Jurkat, Clone E6-1 (cell line): ENCODE measurements around the gene SETD9.

Experiments
- DNase-seq: peaks from one replicate; pipeline ENCODE4 v3.0.0-alpha.2; 2011; ENCODE audit warnings: low read depth, low spot score
- H3K4me3 ChIP-seq: 2 replicates; pipeline ENCODE4 v1.5.1; 2011; ENCODE audit warnings: mild to moderate bottlenecking, low read length, control low read depth, moderate library complexity

Gene SETD9

DNA sequence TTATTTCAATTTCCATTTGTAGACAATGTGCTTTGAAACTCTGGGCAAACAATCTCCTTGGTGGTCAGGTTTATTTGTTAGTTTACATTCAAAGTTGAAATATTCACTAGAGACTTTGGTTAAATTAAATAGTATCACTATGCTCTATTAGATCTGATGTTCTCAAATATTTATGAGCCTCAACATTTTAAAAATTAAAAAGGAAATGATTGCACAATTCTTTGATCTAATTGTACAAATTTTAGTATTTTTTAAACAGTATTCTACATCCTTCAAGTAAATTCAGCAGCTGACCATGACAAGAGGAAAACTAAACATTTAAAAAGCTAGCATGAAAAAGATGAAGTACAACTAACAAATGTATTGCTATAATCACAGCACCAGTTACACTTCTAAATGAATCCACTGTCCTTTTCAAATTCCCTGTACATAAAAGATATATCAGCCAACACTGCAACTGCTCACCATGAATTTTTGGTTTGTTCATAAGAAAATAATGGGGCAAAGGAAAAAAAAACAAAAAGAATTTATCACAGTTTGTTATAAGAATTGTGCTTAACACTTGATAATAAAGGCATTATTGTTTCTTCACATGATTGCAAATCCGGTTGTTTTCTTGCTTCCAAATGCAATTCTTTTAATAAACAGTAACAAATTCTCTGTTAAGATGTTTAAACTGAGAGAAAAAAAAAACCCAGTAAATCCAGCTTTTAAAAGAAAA, 10.7 kb downstream of the SETD9 start:
- no peak for DNase-seq
- no peak overlapping the region for H3K4me3 ChIP-seq

DNA sequence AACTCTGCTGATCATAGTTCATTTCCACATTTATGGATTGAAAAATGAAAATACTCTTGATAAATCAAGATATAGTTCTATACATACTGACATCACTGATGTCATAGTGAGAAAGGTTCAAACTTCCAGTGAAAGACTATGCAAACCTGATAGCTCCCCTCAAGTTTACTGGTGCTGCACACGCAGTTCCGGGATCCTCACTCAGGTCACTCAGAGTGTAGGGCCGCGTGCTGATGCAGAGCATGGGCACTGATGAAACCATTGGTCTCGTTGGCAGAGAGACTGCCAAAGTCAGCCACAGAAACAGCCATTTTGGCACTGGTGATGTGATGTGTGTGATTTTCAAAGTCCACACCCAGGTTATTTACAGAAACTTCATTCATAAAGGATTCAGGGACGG, 13.5 kb downstream of the SETD9 start:
- no peak overlapping the region for H3K4me3 ChIP-seq
- DNase-seq, result no peak

DNA sequence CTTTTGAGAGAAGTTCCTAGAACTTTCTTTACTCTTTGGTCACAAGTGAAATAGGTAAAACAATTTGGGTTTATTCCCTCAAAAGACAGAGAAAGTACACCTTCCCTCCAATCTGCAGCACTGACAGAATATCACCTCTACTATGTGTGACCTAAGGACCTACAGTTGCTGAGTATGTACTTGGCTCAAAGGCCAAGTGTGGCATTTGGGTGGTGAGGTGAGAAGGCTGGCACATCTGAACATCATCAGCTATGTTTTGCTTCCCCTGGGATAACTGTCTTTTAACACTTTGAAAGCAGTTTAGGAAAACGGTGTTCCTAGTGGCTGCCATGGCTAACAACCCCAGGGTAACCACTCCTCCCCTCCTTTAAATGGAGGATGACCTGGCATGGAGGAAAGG, 24.9 kb downstream of the SETD9 start:
- no peak for DNase-seq

DNA sequence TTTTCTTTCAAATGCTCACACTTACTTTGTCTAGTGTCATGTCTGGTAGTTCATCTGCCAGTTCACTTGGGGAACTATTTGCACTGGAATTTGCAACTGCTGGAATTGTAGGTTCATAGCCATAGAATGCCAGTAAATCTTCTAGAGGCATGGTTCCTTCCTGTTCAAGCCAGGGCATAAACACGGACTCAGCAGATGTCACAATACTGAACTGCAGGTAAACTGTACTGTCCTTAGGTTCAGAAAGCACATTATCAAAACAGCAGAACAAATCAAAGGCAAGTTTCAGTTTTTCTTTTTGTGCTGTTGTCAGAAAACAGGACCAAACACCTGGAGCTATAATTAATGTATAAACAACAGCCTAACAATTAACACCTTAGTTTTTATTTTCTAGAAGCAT, 29.5 kb downstream of the SETD9 start:
- no peak overlapping the region for H3K4me3 ChIP-seq
- DNase-seq, result no peak

More for the DNA sequence above, 24.9 kb downstream of the SETD9 start:
- no peak overlapping the region for H3K4me3 ChIP-seq

DNA sequence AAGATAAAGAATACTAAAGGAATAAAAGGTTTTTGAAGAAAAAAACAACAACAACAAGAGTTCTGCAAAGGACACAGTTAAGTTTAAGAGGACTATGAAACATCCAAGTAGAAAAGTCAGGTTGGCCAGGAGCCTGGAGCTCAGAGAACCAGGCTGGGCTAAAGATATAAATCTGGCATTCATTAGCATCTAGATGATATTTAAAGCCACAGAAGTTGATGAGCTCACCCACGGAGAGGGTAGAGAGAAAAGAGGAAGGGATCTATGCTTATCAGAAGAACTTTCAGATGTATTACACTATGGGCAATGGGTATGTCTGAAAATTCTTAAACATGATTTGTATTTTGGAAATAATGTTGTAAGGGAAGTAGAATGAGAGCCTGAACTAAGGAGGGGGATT, 32.6 kb downstream of the SETD9 start:
- no peak overlapping the region for H3K4me3 ChIP-seq
- DNase-seq, result no peak

DNA sequence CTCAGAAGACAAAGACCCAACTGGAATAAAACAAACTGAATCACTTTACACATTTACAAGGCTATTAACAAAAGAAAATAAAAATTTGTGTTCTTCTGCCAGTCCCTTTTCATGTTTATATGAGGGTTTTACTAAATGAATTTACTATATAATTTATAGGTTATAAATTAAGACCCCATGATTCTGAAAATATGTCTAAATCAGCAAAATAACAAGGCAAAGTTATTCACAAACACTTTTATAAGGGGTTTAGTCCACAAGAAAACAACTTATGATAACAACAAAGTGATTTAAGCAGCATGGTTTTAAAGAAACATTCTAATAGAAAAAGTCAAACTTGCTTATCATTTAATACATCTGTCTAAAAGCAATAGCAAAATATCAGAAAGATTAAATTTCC, 37.7 kb downstream of the SETD9 start:
- DNase-seq, result no peak
- no peak overlapping the region for H3K4me3 ChIP-seq

DNA sequence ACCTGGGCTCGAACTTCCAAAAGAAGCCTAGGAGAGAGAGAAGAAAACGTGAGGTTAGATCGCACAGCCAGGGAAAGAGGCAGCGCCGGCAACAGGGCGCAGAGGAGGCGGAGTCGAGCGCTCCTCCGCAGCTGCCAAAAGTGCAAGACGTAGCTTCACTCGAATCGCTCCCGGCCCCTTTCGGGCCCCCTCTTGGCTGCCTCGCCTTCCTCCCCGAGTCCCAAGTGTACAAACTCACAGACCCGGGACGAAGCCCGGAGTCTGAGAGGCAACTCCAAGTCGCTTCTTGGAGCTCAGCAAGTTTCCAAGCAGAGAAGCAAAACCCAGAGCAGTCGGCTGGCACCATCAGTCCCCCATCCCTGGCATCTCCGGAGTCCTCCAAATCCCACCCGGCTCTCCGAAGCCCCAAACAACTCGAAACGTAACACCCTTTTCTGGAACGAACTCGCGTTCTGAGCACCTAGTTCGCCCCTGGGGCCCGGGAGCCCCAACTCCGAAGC, 41.3 kb downstream of the SETD9 start:
- peak overlapping the region; percentile 61 for H3K4me3 ChIP-seq
- DNase-seq, result peak; percentile 51

DNA sequence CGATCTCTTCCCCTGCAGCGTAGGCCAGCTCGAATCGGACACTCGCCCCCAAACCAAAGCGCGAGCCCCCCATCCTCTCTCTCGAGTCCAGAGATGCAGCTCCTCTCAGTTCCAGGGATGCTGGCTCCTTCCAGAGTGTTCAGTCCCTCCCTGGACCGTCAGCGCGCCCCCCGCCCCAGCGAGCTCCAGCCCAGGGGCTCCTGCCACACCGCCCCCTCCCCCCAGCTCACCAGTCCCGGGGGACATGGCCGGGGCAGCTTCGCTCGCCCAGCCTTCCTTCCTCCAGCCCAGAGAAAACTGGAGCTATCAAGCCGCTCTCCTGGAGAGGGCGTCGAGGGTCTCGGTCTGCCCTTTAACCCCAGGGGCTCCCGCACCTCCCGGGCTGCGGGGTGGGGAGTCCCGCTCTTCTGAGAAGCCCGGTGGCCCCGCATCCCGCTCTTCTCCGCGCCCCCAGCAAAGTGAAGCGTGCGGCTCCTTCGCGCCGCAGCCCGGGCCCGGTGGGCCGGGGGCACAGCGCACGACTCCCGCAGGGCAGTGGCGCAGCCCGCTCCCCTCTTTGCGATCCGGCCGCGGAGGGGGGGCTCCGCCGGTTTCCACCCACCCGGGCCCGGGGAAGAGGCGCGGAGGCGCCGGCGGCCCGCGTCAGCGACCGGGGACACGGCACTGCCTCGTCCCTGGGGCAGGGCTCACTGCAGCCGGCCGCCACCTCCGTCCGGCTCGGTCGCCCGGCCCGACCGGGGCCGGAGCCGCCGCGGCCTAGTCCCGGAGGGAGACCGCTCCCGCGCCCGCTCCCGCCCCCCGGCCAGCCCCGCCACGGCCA, 41.9 kb downstream of the SETD9 start:
- peak overlapping the region; percentile 61 for H3K4me3 ChIP-seq
- no peak for DNase-seq

DNA sequence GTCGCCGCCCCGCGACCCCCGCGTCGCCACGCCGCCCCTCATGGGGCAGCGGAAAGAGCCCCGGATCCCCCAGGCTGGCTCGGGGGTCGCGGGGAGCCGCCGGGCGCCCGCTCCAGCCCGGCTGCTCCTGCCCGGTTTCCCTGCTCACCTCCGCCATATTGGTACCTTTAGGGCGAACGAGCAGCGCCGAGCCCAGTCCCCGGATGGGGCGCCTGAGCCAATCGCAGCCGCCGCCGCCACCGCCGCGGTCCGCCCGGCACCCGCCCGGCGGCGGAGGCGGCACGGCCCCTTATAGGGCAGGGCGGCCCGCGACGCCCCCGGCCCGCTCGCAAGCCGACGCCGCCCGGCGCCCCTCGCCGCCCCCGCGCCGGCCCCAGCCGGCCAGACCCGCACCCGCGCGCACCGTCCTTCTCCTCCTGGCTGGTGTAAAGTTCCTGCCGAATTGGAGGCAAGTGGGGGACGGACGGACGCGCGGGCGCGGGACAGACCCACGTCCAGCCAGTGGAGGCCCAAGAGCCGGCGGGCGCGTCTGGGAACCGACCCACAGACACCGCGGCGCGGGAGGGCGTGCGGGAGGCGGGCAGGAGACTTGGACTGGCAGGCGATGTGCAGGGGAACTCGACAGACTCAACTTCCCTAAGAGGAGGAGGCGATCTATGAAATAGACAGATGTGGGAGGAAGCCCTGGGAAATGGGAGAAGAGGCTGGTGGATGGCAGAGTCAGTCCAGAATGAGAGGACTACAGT, 42.7 kb downstream of the SETD9 start, which contains the start of gene MIER3:
Gene MIER3, minus strand, starts transcription at position 178 of the 746 bp plus-strand sequence. Its CDS starts 21 bp downstream, at position 157.
- H3K4me3 ChIP-seq, result peak within 1 kb of the TSS; percentile 62
- DNase-seq, result peak; percentile 51

DNA sequence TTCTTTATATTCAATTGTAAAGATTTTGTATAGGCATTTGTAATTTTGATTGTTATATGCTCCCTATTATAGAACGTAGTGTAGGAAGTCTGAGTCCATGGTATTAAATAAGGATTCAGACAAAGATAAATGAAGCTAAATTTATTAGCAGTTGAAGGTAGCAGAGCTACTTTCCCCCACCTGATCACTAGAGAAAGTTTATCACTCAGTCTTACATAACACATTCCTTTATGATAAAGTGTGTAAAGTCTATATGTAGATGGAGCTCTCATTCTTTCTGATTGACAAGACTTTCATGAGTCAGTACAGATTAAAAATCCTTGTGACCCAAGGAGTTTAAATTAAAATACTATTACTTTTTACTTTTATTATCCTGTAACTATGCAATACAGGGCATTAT, 44.9 kb downstream of the SETD9 start:
- no peak for DNase-seq
- no peak overlapping the region for H3K4me3 ChIP-seq

DNA sequence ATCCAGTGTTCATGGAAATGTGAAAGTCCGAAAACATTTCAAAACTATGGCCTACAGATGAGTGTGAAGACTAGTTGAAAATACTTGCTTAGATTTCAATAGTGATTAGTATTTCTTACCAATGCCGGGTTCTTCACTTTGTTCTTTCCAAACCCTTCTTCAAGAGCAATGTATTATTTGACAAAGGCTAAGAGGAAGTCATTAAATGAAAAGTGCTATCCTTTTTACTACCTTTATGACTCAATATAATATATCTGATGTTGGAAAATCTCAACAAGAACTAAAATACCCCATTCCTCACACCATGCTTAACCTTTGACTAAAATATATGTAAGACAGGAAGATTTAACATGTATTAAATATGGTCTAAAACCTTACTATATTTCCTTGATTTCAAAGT, 49.2 kb downstream of the SETD9 start:
- H3K4me3 ChIP-seq, result no peak overlapping the region
- DNase-seq, result no peak

DNA sequence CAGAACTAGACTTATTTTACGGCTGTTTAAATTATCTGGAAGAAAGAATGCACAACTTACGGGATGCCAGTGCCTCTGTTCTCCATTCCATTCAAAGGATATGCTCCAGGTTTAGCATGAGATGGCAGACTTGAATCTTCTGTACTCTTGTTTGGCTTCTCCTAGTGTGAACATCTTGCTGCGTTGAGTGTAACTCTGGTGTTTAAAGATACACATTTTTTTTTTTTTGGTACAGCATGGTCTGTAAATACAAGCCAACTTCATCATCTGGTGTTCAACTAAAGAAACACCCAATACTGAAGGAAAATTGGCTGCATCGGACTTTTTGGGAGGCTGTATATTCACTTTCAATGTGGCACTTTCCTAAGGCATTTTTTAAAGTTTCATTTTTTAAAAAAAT, 49.9 kb downstream of the SETD9 start:
- DNase-seq, result no peak
- no peak overlapping the region for H3K4me3 ChIP-seq

DNA sequence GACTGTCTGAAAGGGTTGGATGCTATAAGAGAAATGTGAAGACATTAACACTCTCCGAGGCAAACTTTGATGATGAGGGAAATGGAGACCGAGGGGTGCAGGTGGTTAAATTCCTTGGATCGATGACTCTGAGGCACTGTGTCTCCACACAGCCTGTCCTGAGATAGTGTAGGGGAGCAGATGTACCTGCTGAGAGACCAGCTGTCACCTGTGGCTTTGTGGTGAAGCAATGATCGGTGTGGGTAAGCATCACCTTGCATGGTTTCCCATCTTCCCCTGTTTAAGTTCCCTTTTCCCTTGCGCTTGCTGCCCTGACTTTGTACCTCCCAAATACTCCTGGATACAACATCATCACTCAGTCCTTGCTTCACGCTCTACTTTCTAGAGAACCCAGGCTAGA, 52.4 kb downstream of the SETD9 start:
- H3K4me3 ChIP-seq, result no peak overlapping the region
- no peak for DNase-seq

DNA sequence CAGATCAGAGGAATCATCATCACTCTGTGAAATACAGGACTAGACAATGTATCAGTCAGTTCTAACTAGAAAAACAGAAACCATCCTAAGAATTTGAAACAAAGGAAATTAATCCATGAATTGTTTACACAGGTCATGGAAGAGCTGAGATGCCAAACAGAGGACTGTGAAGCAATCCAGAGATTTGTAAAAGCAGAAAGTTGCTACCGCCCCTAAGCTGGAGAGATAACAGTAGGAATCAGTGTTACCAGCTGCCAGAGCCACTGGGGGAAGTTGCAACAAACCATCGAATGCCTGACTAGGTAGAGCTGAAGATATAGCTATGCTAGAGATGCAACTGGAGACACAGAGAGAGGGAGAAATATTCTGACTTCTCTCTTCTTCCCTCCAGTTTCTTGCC, 52.9 kb downstream of the SETD9 start:
- no peak overlapping the region for H3K4me3 ChIP-seq
- no peak for DNase-seq

DNA sequence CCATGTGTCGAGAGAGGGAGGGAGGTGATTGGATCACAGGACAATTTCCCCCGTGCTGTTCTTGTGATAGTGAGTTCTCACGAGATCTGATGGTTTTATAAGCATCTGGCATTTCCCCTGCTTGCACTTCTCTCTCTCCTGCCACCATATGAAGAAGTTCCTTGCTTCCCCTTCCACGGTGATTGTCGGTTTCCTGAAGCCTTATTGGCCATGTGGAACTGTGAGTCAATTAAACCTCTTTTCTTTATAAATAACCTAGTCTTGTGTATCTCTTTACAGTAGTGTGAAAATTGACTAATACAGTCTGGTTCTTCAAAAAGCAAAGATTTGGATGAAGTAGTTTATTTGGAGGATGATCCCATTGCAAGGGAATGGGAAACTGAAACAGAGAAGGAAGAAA, 53.9 kb downstream of the SETD9 start:
- H3K4me3 ChIP-seq, result no peak overlapping the region
- DNase-seq, result no peak

DNA sequence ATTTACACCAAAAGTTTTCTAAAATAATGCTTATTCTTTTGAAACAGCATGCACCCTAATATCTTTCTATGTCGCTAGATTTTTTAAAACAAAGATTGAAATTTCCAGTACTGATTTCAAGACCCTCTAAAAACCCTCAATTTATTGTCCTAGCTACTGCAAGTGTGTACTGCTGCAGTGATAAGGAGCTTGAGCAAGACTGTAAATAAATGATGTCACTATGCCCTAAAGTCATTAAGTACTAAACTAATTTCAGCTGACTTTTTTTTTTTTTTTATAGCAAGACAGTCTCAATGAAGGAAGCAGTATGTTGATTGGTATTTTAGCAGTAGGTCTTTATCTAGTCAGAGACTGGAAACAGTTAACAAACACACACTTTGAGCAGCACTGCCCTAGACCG, 54.8 kb downstream of the SETD9 start:
- DNase-seq, result no peak
- H3K4me3 ChIP-seq, result no peak overlapping the region
